SK-N-SH treated with all-trans-retinoic acid at 6 μM for 48 hours (cell line): ENCODE measurements around the gene ACTN1.

Source experiments
- ATAC-seq: fragments of 200-7000 bp; cut with Tn5 transposase; 3 replicates; pipeline ENCODE4 v1.9.1; 2020; ENCODE audit warnings: mild to moderate bottlenecking, moderate library complexity
- BACH2 ChIP-seq: fragments of 250-450 bp; sonication (Bioruptor Pico); IDR thresholded peaks from 2 replicates; pipeline ENCODE4 v1.9.0; 2021; ENCODE audit warnings: mild to moderate bottlenecking, borderline replicate concordance
- CSDC2 ChIP-seq: fragments of 250-450 bp; sonication (Bioruptor Pico); IDR thresholded peaks from 2 replicates; pipeline ENCODE4 v1.5.0; 2020; ENCODE audit warnings: mild to moderate bottlenecking, moderate library complexity
- ESRRG ChIP-seq: fragments of 250-450 bp; sonication (Bioruptor Pico); IDR thresholded peaks from 2 replicates; pipeline ENCODE4 v1.6.1; 2021; ENCODE audit warnings: mild to moderate bottlenecking
- GLIS3 ChIP-seq: fragments of 250-450 bp; sonication (Bioruptor Pico); IDR thresholded peaks from 2 replicates; pipeline ENCODE4 v1.5.0; 2020; ENCODE audit warnings: mild to moderate bottlenecking, moderate library complexity
- ISL1 ChIP-seq: fragments of 250-450 bp; sonication (Bioruptor Pico); IDR thresholded peaks from 2 replicates; pipeline ENCODE4 v2.1.2; 2022; ENCODE audit warnings: mild to moderate bottlenecking, moderate library complexity
- OSR1 ChIP-seq: fragments of 250-450 bp; sonication (Bioruptor Pico); IDR thresholded peaks from 2 replicates; pipeline ENCODE4 v1.8.0; 2022; ENCODE audit warnings: moderate library complexity, mild to moderate bottlenecking, inconsistent platforms
- PPARA ChIP-seq: fragments of 250-450 bp; sonication (Bioruptor Pico); IDR thresholded peaks from 2 replicates; pipeline ENCODE4 v1.5.0; 2020; ENCODE audit warnings: mild to moderate bottlenecking, borderline replicate concordance
- RARB ChIP-seq: fragments of 250-450 bp; sonication (Bioruptor Pico); IDR thresholded peaks from 2 replicates; pipeline ENCODE4 v1.8.0; 2021; ENCODE audit warnings: mild to moderate bottlenecking, moderate library complexity
- SNAI2 ChIP-seq: fragments of 250-450 bp; sonication (Bioruptor Pico); IDR thresholded peaks from 2 replicates; pipeline ENCODE4 v1.5.0; 2020; ENCODE audit warnings: mild to moderate bottlenecking, moderate library complexity
- TCF4 ChIP-seq: fragments of 250-450 bp; sonication (Bioruptor Pico); IDR thresholded peaks from 2 replicates; pipeline ENCODE4 v1.8.0; 2021; ENCODE audit warnings: mild to moderate bottlenecking, moderate library complexity, borderline replicate concordance
- TOX ChIP-seq: fragments of 250-450 bp; sonication (Bioruptor Pico); IDR thresholded peaks from 2 replicates; pipeline ENCODE4 v1.8.0; 2021; ENCODE audit warnings: mild to moderate bottlenecking, moderate library complexity, borderline replicate concordance
- ZC3H10 ChIP-seq: fragments of 250-450 bp; sonication (Bioruptor Pico); IDR thresholded peaks from 2 replicates; pipeline ENCODE4 v1.5.1; 2021; ENCODE audit warnings: mild to moderate bottlenecking, moderate library complexity
- ZFP30 ChIP-seq: fragments of 450-650 bp; formaldehyde crosslinking; IDR thresholded peaks from 2 replicates; pipeline ENCODE4 v1.5.0; 2022; ENCODE audit warnings: mild to moderate bottlenecking, moderate library complexity
- ZNF565 ChIP-seq: fragments of 450-650 bp; formaldehyde crosslinking; conservative IDR thresholded peaks from 2 replicates; pipeline ENCODE4 v1.5.0; 2020; ENCODE audit warnings: low read depth, mild to moderate bottlenecking, moderate library complexity
- ZNF70 ChIP-seq: fragments of 450-650 bp; formaldehyde crosslinking; IDR thresholded peaks from 2 replicates; pipeline ENCODE4 v1.5.0; 2020; ENCODE audit warnings: mild to moderate bottlenecking, moderate library complexity
- TF ChIP-seq, protein P1 (sequence below): fragments of 250-450 bp; sonication (Bioruptor Pico); IDR thresholded peaks from 2 replicates; pipeline ENCODE4 v1.8.0; 2020; ENCODE audit warnings: mild to moderate bottlenecking, moderate library complexity, borderline replicate concordance
- TF ChIP-seq, protein P2 (sequence below): fragments of 250-450 bp; sonication (Bioruptor Pico); IDR thresholded peaks from 2 replicates; pipeline ENCODE4 v1.5.0; 2020; ENCODE audit warnings: mild to moderate bottlenecking, moderate library complexity
- TF ChIP-seq, protein P3 (sequence below): fragments of 250-450 bp; sonication (Bioruptor Pico); IDR thresholded peaks from 2 replicates; pipeline ENCODE4 v1.8.0; 2021; ENCODE audit warnings: low read depth, mild to moderate bottlenecking, moderate library complexity, borderline replicate concordance
- TF ChIP-seq, protein P4 (sequence below): fragments of 250-450 bp; sonication (Bioruptor Pico); IDR thresholded peaks from 2 replicates; pipeline ENCODE4 v1.5.1; 2020; ENCODE audit warnings: low read depth, mild to moderate bottlenecking, moderate library complexity
- TF ChIP-seq, protein P5 (sequence below): fragments of 250-450 bp; sonication (Bioruptor Pico); IDR thresholded peaks from 2 replicates; pipeline ENCODE4 v1.5.1; 2021; ENCODE audit warnings: mild to moderate bottlenecking, moderate library complexity

ACTN1 gene

DNA sequence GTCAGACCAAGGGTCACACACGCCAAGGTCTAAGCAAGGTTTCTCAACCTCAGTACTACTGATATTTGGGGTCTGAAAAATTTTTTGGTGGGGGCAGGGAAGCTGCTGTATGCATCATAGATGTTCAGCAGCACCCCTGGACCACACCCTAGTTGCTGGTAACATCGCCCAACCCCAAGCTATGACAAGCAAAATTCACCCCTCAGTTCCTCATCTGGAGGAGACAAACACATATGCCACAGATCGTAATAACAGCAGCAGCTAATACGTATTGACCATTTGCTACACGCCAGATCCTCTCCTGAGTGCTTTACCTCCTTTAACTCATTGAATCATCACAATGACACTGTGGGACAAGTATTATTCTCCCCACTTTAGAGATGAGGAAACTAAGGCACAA is 46.4 kb downstream of the ACTN1 start (continued):
- TF ChIP-seq, protein P1, sequence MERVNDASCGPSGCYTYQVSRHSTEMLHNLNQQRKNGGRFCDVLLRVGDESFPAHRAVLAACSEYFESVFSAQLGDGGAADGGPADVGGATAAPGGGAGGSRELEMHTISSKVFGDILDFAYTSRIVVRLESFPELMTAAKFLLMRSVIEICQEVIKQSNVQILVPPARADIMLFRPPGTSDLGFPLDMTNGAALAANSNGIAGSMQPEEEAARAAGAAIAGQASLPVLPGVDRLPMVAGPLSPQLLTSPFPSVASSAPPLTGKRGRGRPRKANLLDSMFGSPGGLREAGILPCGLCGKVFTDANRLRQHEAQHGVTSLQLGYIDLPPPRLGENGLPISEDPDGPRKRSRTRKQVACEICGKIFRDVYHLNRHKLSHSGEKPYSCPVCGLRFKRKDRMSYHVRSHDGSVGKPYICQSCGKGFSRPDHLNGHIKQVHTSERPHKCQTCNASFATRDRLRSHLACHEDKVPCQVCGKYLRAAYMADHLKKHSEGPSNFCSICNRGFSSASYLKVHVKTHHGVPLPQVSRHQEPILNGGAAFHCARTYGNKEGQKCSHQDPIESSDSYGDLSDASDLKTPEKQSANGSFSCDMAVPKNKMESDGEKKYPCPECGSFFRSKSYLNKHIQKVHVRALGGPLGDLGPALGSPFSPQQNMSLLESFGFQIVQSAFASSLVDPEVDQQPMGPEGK (CRISPR knock-in tag), result no peak
- TF ChIP-seq, protein P2, sequence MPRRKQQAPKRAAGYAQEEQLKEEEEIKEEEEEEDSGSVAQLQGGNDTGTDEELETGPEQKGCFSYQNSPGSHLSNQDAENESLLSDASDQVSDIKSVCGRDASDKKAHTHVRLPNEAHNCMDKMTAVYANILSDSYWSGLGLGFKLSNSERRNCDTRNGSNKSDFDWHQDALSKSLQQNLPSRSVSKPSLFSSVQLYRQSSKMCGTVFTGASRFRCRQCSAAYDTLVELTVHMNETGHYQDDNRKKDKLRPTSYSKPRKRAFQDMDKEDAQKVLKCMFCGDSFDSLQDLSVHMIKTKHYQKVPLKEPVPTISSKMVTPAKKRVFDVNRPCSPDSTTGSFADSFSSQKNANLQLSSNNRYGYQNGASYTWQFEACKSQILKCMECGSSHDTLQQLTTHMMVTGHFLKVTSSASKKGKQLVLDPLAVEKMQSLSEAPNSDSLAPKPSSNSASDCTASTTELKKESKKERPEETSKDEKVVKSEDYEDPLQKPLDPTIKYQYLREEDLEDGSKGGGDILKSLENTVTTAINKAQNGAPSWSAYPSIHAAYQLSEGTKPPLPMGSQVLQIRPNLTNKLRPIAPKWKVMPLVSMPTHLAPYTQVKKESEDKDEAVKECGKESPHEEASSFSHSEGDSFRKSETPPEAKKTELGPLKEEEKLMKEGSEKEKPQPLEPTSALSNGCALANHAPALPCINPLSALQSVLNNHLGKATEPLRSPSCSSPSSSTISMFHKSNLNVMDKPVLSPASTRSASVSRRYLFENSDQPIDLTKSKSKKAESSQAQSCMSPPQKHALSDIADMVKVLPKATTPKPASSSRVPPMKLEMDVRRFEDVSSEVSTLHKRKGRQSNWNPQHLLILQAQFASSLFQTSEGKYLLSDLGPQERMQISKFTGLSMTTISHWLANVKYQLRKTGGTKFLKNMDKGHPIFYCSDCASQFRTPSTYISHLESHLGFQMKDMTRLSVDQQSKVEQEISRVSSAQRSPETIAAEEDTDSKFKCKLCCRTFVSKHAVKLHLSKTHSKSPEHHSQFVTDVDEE, result no peak
- no peak for TF ChIP-seq ISL1 (CRISPR knock-in tag)
- TF ChIP-seq SNAI2 (CRISPR knock-in tag), result no peak

DNA sequence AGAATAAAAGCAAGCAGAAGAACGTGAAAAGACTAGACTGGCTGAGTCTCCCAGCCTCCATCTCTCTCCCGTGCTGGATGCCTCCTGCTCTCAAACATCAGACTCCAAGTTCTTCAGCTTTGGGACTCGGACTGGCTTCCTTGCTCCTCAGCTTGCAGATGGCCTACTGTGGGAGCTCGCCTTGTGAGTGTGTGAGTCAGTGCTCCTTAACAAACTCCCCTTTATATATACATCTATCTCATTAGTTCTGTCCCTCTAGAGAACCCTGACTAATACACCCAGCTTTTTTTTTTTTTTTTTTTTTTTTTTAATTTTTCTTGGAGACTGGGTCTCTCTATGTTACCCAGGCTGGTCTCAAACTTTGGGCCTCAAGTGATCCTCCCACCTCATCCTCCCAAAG is 46.9 kb downstream of the ACTN1 start:
- ATAC-seq, result no peak
- no peak for TF ChIP-seq OSR1 (CRISPR knock-in tag)
- TF ChIP-seq TCF4 (CRISPR knock-in tag), result no peak
- no peak for TF ChIP-seq ZC3H10 (CRISPR knock-in tag)
- TF ChIP-seq CSDC2 (CRISPR knock-in tag), result no peak
- no peak for TF ChIP-seq ZNF70 (CRISPR knock-in tag)
- TF ChIP-seq RARB (CRISPR knock-in tag), result no peak
- no peak for TF ChIP-seq ESRRG (CRISPR knock-in tag)
- no peak for TF ChIP-seq GLIS3 (CRISPR knock-in tag)
- TF ChIP-seq ZNF565 (CRISPR knock-in tag), result no peak
- TF ChIP-seq BACH2, result no peak
- no peak for TF ChIP-seq SNAI2 (CRISPR knock-in tag)
- TF ChIP-seq, protein P3, sequence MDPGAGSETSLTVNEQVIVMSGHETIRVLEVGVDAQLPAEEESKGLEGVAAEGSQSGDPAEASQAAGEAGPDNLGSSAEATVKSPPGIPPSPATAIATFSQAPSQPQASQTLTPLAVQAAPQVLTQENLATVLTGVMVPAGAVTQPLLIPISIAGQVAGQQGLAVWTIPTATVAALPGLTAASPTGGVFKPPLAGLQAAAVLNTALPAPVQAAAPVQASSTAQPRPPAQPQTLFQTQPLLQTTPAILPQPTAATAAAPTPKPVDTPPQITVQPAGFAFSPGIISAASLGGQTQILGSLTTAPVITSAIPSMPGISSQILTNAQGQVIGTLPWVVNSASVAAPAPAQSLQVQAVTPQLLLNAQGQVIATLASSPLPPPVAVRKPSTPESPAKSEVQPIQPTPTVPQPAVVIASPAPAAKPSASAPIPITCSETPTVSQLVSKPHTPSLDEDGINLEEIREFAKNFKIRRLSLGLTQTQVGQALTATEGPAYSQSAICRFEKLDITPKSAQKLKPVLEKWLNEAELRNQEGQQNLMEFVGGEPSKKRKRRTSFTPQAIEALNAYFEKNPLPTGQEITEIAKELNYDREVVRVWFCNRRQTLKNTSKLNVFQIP (CRISPR knock-in tag), result no peak
- no peak for TF ChIP-seq TOX
- TF ChIP-seq, protein P2, result no peak
- TF ChIP-seq, protein P4, sequence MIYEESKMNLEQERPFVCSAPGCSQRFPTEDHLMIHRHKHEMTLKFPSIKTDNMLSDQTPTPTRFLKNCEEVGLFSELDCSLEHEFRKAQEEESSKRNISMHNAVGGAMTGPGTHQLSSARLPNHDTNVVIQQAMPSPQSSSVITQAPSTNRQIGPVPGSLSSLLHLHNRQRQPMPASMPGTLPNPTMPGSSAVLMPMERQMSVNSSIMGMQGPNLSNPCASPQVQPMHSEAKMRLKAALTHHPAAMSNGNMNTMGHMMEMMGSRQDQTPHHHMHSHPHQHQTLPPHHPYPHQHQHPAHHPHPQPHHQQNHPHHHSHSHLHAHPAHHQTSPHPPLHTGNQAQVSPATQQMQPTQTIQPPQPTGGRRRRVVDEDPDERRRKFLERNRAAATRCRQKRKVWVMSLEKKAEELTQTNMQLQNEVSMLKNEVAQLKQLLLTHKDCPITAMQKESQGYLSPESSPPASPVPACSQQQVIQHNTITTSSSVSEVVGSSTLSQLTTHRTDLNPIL, result no peak
- no peak for TF ChIP-seq ISL1 (CRISPR knock-in tag)
- no peak for TF ChIP-seq ZFP30
- TF ChIP-seq, protein P5, sequence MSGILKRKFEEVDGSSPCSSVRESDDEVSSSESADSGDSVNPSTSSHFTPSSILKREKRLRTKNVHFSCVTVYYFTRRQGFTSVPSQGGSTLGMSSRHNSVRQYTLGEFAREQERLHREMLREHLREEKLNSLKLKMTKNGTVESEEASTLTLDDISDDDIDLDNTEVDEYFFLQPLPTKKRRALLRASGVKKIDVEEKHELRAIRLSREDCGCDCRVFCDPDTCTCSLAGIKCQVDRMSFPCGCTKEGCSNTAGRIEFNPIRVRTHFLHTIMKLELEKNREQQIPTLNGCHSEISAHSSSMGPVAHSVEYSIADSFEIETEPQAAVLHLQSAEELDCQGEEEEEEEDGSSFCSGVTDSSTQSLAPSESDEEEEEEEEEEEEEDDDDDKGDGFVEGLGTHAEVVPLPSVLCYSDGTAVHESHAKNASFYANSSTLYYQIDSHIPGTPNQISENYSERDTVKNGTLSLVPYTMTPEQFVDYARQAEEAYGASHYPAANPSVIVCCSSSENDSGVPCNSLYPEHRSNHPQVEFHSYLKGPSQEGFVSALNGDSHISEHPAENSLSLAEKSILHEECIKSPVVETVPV (CRISPR knock-in tag), result no peak
- no peak for TF ChIP-seq PPARA (CRISPR knock-in tag)
